WTC11 (cell line): ENCODE results near the gene ADGRF1. TPM values are rescaled to one million over a fixed set of nuclear protein-coding genes. Genes with fewer than 3 reads are reported as not detected.

Source experiments
- ATAC-seq: fragments of 200-7000 bp; cut with Tn5 transposase; 2 replicates; pipeline ENCODE4 v1.10.0; 2021; ENCODE audit warnings: mild to moderate bottlenecking, moderate library complexity
- CTCF ChIA-PET: fragments of 300-600 bp; sonication (Branson Sonifier 250); formaldehyde crosslinking; loops from one replicate; lab custom pipeline; 2021; ENCODE audit warnings: antibody characterized with exemption; lab: Charles Lee
- POLR2A ChIA-PET: fragments of 350-600 bp; sonication (Branson Sonifier 250); formaldehyde crosslinking; loops from one replicate; lab custom pipeline; 2021; ENCODE audit warnings: antibody characterized with exemption; lab: Charles Lee
- DNase-seq: peaks from one replicate; pipeline ENCODE4 v3.0.0; 2021; ENCODE audit warnings: low spot score
- H3K27ac Mint-ChIP-seq: 2 replicates; pipeline ENCODE4 v1.8.0; 2021; ENCODE audit warnings: mixed read lengths
- H3K27me3 Mint-ChIP-seq: 2 replicates; pipeline ENCODE4 v1.8.0; 2021; ENCODE audit warnings: low read depth, mild to moderate bottlenecking, moderate library complexity, mixed read lengths
- H3K36me3 Mint-ChIP-seq: 2 replicates; pipeline ENCODE4 v1.8.0; 2021; ENCODE audit warnings: mixed read lengths
- H3K4me1 Mint-ChIP-seq: 2 replicates; pipeline ENCODE4 v1.8.0; 2022; ENCODE audit warnings: mixed read lengths
- H3K4me3 Mint-ChIP-seq: 2 replicates; pipeline ENCODE4 v1.8.0; 2021; ENCODE audit warnings: mild to moderate bottlenecking, moderate library complexity, mixed read lengths
- H3K9me3 Mint-ChIP-seq: 2 replicates; pipeline ENCODE4 v1.8.0; 2021; ENCODE audit warnings: mixed read lengths
- AFF4 ChIP-seq: sonication (generic); formaldehyde crosslinking; IDR thresholded peaks from 2 replicates; pipeline ENCODE4 v1.8.1; 2023; ENCODE audit warnings: mild to moderate bottlenecking, missing genetic modification reagents, borderline replicate concordance
- CDX4 ChIP-seq: fragments of 250-450 bp; sonication (Bioruptor Pico); IDR thresholded peaks from 2 replicates; pipeline ENCODE4 v1.9.0; 2021; ENCODE audit warnings: moderate library complexity, mild to moderate bottlenecking, inconsistent platforms, borderline replicate concordance
- CREM ChIP-seq: sonication (generic); formaldehyde crosslinking; IDR thresholded peaks from 2 replicates; pipeline ENCODE4 v1.8.1; 2022; ENCODE audit warnings: mild to moderate bottlenecking, missing genetic modification reagents, moderate library complexity
- HMGA2 ChIP-seq: fragments of 250-450 bp; sonication (Bioruptor Pico); IDR thresholded peaks from 2 replicates; pipeline ENCODE4 v1.4.0; 2021; ENCODE audit warnings: mild to moderate bottlenecking, moderate library complexity
- HMGXB4 ChIP-seq: sonication (generic); formaldehyde crosslinking; IDR thresholded peaks from 2 replicates; pipeline ENCODE4 v1.8.1; 2023; ENCODE audit warnings: mild to moderate bottlenecking, moderate library complexity, missing genetic modification reagents
- KAT7 ChIP-seq: sonication (generic); formaldehyde crosslinking; IDR thresholded peaks from 2 replicates; pipeline ENCODE4 v1.8.1; 2023; ENCODE audit warnings: missing genetic modification reagents, mild to moderate bottlenecking, borderline replicate concordance
- MAX ChIP-seq: sonication (generic); formaldehyde crosslinking; IDR thresholded peaks from 2 replicates; pipeline ENCODE4 v1.8.0; 2022; ENCODE audit warnings: mild to moderate bottlenecking, missing genetic modification reagents
- ZNF138 ChIP-seq: sonication (generic); formaldehyde crosslinking; conservative IDR thresholded peaks from 2 replicates; pipeline ENCODE4 v1.8.1; 2022; ENCODE audit warnings: mild to moderate bottlenecking, moderate library complexity, missing genetic modification reagents
- ZNF232 ChIP-seq: sonication (generic); formaldehyde crosslinking; IDR thresholded peaks from 2 replicates; pipeline ENCODE4 v1.8.0; 2022; ENCODE audit warnings: mild to moderate bottlenecking, missing genetic modification reagents
- ZNF532 ChIP-seq: fragments of 250-450 bp; sonication (Bioruptor Pico); IDR thresholded peaks from 2 replicates; pipeline ENCODE4 v1.9.0; 2021; ENCODE audit warnings: mild to moderate bottlenecking, borderline replicate concordance
- total RNA-seq: library from RNA; stranded (reverse); gene quantifications from 3 replicates; pipeline ENCODE4 v1.2.3, GENCODE V29; 2021
- TF ChIP-seq, protein P1 (sequence below): sonication (generic); formaldehyde crosslinking; IDR thresholded peaks from 2 replicates; pipeline ENCODE4 v1.8.1; 2023; ENCODE audit warnings: mild to moderate bottlenecking, missing genetic modification reagents, moderate library complexity
- TF ChIP-seq, protein P2 (sequence below): fragments of 200-600 bp; IDR thresholded peaks from 2 replicates; pipeline ENCODE4 v1.8.0; 2022; ENCODE audit warnings: antibody characterized with exemption

ADGRF1 gene
- total RNA-seq, 1 experiment from 2014 or later = 0.26 TPM

GRCh38 chr6:47047479-47048407 lies 5.6 kb upstream of the ADGRF1 start:
- ChIA-PET CTCF (interaction anchor here (1.3 to 2.6 kb wide), 4 partner anchors 10 to 199 kb away, joined by 3 to 7 read pairs (median 6); no protein-coding TSS in a partner anchor), POLR2A (no interaction called here)
- no peak overlapping the region; the same call in 1 of the 2 replicates for H3K27ac Mint-ChIP-seq

GRCh38 chr6:47047097-47047478 lies 5.0 kb upstream of the ADGRF1 start:
- POLR2A ChIA-PET = no interaction called here
- CTCF ChIA-PET = interaction anchor here (0.5 to 2.6 kb wide), 5 partner anchors 10 to 198 kb away, joined by 3 to 7 read pairs (median 4); no protein-coding TSS in a partner anchor
- no peak overlapping the region for H3K27ac Mint-ChIP-seq
- H3K9me3 Mint-ChIP-seq = no peaks in the 10 kb centered on the region
- no peaks in the 10 kb centered on the region for H3K27me3 Mint-ChIP-seq
- no peaks in the 10 kb centered on the region for H3K36me3 Mint-ChIP-seq
- H3K4me1 Mint-ChIP-seq = peaks cover 15% of the 10 kb centered on the region
- H3K4me3 Mint-ChIP-seq = no peak overlapping the region
- DNase-seq (no peak), ATAC-seq (peak; percentile 25)
- no peak for TF ChIP-seq HMGXB4 (CRISPR knock-in tag)
- TF ChIP-seq HMGA2 (CRISPR knock-in tag) = no peak
- TF ChIP-seq ZNF232 (CRISPR knock-in tag) = no peak
- TF ChIP-seq, protein P1, sequence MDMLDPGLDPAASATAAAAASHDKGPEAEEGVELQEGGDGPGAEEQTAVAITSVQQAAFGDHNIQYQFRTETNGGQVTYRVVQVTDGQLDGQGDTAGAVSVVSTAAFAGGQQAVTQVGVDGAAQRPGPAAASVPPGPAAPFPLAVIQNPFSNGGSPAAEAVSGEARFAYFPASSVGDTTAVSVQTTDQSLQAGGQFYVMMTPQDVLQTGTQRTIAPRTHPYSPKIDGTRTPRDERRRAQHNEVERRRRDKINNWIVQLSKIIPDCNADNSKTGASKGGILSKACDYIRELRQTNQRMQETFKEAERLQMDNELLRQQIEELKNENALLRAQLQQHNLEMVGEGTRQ = no peak
- no peak for TF ChIP-seq AFF4 (CRISPR knock-in tag)
- TF ChIP-seq CREM (CRISPR knock-in tag) = no peak

More at GRCh38 chr6:47047479-47048407, 5.6 kb upstream of the ADGRF1 start:
- Mint-ChIP-seq H3K36me3 (no peaks in the 10 kb centered on the region), H3K27me3 (no peaks in the 10 kb centered on the region), H3K4me1 (peaks cover 9% of the 10 kb centered on the region)
- ATAC-seq = peak; percentile 97
- DNase-seq = peak; percentile 50
- TF ChIP-seq KAT7 (CRISPR knock-in tag) (no peak), ZNF532 (CRISPR knock-in tag) (no peak), MAX (no peak), CDX4 (CRISPR knock-in tag) (no peak), ZNF138 (CRISPR knock-in tag) (no peak)
- TF ChIP-seq, protein P2, sequence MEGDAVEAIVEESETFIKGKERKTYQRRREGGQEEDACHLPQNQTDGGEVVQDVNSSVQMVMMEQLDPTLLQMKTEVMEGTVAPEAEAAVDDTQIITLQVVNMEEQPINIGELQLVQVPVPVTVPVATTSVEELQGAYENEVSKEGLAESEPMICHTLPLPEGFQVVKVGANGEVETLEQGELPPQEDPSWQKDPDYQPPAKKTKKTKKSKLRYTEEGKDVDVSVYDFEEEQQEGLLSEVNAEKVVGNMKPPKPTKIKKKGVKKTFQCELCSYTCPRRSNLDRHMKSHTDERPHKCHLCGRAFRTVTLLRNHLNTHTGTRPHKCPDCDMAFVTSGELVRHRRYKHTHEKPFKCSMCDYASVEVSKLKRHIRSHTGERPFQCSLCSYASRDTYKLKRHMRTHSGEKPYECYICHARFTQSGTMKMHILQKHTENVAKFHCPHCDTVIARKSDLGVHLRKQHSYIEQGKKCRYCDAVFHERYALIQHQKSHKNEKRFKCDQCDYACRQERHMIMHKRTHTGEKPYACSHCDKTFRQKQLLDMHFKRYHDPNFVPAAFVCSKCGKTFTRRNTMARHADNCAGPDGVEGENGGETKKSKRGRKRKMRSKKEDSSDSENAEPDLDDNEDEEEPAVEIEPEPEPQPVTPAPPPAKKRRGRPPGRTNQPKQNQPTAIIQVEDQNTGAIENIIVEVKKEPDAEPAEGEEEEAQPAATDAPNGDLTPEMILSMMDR = peak; percentile 54; the same call in 1 of the 2 replicates
- TF ChIP-seq, all 79 proteins: peak for 1
- Mint-ChIP-seq H3K9me3 (no peaks in the 10 kb centered on the region), H3K4me3 (no peak overlapping the region)
